Fibroblast of mammary gland (primary cell): ENCODE measurements around the gene AGBL5.

Experiments used
- DNase-seq: peaks from one replicate; pipeline ENCODE4 v3.0.0-alpha.2; 2010; ENCODE audit warnings: low read depth
- H3K4me3 ChIP-seq: 2 replicates; pipeline ENCODE4 v1.5.1; 2011; ENCODE audit warnings: low read depth, mild to moderate bottlenecking, low read length, moderate library complexity; ENCODE audit not compliant: control insufficient read depth
- TF ChIP-seq, protein P1 (sequence below): conservative IDR thresholded peaks from 2 replicates; pipeline ENCODE4 v1.5.1; 2011; ENCODE audit warnings: low read depth, low read length, inconsistent platforms; ENCODE audit not compliant: control insufficient read depth, insufficient read depth

Gene AGBL5

DNA sequence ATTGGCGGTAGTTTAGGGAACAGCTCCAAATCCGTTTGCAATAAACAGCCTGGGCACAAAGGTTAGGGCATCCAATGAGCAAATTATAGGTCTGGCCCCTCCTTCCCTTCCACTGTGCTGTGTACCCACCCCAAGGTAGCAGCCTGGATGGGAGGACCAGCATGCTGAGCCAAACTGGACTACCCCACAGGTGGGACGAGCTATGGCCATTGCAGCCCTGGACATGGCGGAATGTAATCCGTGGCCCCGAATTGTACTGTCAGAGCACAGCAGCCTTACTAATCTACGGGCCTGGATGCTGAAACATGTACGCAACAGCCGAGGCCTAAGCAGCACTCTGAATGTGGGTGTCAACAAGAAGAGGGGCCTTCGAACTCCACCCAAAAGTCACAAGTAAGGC, 6.7 kb downstream of the AGBL5 start:
- TF ChIP-seq, protein P1, sequence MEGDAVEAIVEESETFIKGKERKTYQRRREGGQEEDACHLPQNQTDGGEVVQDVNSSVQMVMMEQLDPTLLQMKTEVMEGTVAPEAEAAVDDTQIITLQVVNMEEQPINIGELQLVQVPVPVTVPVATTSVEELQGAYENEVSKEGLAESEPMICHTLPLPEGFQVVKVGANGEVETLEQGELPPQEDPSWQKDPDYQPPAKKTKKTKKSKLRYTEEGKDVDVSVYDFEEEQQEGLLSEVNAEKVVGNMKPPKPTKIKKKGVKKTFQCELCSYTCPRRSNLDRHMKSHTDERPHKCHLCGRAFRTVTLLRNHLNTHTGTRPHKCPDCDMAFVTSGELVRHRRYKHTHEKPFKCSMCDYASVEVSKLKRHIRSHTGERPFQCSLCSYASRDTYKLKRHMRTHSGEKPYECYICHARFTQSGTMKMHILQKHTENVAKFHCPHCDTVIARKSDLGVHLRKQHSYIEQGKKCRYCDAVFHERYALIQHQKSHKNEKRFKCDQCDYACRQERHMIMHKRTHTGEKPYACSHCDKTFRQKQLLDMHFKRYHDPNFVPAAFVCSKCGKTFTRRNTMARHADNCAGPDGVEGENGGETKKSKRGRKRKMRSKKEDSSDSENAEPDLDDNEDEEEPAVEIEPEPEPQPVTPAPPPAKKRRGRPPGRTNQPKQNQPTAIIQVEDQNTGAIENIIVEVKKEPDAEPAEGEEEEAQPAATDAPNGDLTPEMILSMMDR = no peak
- DNase-seq = no peak

DNA sequence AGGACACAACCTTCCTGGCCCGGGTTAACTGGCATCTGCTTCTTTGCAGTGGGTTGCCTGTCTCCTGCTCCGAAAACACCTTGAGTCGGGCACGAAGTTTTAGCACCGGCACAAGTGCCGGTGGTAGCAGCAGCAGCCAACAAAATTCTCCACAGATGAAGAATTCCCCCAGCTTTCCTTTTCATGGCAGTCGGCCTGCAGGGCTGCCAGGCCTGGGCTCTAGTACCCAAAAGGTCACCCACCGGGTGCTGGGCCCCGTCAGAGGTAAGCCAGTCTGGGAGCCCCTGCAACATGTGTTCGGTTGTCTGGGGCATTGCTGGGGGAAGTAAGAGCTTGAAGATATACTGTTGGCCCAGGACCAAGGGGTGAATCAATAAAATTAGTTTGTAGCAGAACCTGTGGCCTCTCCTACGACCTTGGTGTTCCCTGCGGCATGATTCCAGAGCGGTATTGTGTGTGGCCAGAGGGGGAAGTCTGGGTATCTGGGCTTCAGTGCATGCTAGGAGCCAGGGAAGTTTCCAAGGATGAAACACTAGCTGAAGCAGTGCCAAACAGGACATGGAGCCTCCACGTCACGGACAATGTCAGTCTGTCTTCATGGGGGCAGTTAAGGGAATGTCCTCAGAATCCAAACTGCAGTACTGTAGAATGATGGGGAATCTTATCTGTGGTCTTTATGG, 7.8 kb downstream of the AGBL5 start:
- no peak overlapping the region for H3K4me3 ChIP-seq
- TF ChIP-seq, protein P1 = no peak
- DNase-seq = peak; percentile 48

More for the DNA sequence above, 6.7 kb downstream of the AGBL5 start:
- H3K4me3 ChIP-seq = no peak overlapping the region

DNA sequence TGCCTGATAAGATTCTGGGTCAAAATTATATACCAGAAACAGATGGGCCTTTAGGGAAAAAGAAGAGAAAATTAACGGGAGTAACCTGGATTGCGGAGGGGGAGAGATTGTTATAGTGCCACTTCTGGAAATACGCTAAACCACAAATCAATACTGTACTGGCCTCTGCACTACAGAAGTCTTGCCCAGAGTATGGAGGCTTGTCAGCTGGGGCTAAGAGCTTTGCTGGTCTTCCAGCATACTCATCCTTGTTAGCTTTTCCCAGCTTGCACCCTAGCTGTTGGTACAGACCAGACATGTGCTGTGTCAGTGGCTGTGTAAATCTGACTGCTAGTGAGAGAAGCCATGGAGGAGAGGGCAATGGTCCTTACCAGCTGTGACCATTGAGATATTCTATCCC, 8.9 kb downstream of the AGBL5 start:
- no peak for DNase-seq
- TF ChIP-seq, protein P1 = no peak
- no peak overlapping the region for H3K4me3 ChIP-seq

DNA sequence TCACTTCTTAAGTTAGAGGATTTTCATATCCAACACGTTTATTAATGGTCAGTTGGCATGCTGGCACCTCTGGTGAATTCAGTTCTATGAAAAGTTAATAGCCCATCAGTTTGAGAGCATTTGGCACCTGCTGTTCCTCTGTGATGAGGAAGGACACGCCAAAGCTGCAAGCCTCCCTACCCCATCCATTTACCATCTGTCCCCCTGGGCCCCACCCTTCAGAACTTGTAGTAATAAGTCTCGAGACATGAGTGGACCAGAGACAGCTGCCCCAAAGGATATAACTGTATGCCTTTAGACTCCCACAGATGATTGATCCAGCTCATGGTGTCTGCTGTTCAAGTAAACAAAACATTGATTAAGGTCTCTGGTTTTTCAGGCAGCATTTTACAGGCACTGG, 13.7 kb downstream of the AGBL5 start:
- H3K4me3 ChIP-seq = no peak overlapping the region
- DNase-seq = no peak
- TF ChIP-seq, protein P1 = no peak

DNA sequence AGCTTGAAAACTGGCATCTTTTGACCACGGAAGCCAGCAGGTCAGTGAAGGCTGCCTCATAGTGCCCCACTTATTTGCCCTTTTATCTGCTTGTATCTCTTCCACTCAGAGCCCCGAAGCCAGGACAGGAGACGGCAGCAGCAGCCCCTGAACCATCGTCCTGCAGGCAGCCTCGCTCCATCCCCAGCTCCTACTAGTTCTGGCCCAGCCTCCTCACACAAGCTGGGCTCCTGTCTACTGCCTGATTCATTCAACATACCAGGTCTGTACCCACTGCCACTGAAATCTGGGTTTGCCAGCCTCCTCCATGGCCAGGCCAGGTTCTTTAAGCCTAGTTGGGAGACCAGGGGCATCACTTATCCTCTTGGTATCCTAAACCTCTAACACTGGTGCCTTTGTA, 15.9 kb downstream of the AGBL5 start:
- DNase-seq = no peak
- TF ChIP-seq, protein P1 = no peak
- no peak overlapping the region for H3K4me3 ChIP-seq

DNA sequence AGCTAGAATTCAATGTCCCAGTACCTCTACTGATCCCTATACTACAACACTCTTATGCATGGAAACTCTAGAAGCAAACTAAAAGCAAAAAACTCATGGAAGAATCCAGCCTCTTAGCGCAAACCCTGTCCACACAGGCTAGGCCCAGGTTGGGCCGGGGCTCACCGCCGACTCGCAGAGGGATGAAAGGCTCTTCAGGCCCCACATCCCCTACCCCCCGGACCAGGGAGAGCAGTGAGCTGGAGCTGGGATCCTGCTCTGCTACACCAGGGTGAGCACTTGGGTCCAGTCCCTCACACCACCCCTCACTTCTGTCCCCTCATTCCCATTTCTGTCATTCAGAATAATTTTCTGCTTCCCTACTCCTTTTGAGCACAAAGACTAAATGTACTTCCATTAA, 18.0 kb downstream of the AGBL5 start:
- TF ChIP-seq, protein P1 = no peak
- H3K4me3 ChIP-seq = peak overlapping the region; percentile 4
- DNase-seq = no peak

DNA sequence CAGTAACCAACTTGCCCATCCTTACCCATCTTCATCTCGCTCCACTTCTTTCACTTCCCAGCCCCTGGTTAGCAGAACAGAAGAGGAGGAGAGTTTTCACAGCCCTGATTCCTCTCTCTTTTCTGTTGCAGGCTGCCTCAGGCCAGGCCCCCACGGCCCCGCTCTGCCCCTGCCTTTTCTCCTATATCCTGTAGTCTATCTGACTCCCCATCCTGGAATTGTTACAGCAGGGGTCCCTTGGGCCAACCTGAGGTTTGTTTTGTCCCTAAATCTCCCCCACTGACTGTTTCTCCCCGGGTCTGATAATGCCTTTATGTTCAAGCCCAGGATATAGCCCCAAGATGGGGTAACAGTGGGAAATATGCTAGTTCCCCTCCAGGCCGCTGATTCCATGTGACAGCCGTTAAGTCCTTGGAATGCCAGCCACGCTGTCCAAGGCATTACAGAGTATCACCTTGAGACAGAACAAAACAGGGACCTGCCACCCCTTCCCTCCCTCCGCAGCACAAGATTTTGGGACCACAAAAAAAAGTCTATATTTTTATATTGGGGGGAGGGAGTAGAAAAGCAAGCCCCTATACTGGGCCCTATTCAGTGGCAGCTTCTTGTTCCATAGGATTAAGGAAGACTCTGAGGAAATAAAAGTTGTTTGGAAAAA, 18.6 kb downstream of the AGBL5 start:
- H3K4me3 ChIP-seq = peak overlapping the region; percentile 99
- DNase-seq = no peak
- TF ChIP-seq, protein P1 = no peak
